Camera-type eye (tissue), 1 donor: ENCODE data around the gene CCL28. TPM values are rescaled to one million over a fixed set of nuclear protein-coding genes. Genes with fewer than 3 reads are reported as not detected.

Experiments
- total RNA-seq: library from RNA; depleted of rRNA; stranded (reverse); fragments of >200 nt; gene quantifications from one replicate; pipeline ENCODE4 v1.2.3, GENCODE V29; 2014

The CCL28 gene, protein sequence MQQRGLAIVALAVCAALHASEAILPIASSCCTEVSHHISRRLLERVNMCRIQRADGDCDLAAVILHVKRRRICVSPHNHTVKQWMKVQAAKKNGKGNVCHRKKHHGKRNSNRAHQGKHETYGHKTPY
- 13.4 TPM for total RNA-seq

DNA sequence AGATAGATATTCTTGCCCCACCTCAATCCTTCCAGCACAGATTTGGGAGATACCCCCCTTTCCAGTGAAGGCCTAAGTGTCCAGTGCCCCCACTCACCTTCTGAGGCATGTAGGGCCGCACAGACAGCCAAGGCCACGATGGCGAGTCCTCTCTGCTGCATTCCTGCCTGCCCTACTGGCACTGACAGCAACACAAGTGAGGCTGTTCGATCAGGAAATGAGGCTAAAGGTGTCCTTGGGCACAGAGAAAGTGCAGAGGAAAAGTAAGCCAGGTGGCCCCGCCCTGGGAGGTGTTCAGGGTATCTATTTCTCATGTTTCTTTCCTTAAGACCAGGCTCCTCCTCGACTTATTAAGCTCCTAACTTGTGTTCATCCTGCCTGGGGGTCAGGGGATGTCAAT lies at the start of gene CCL28:
CCL28 (minus strand) TSS at position 236 of the 400 bp plus-strand sequence; CDS start at position 161, 75 bp downstream.

Other genes starting within 250 kb of the CCL28 start
- 6.6 TPM for gene NIM1K, start 220.2 kb downstream of the CCL28 start, total RNA-seq
- 138 TPM for gene HMGCS1, start 99.0 kb downstream of the CCL28 start, total RNA-seq
- gene TMEM267, start 71.5 kb upstream of the CCL28 start, total RNA-seq = 16.1 TPM
- 4.4 TPM for gene C5orf34, start 102.8 kb upstream of the CCL28 start, total RNA-seq
- 131 TPM for gene PAIP1, start 144.7 kb upstream of the CCL28 start, total RNA-seq
- gene NNT, start 190.8 kb upstream of the CCL28 start, total RNA-seq = 112 TPM